CD4-positive, alpha-beta T cell treated with Interleukin-17A for 1 hour (primary cell): ENCODE measurements around the gene C2CD5.

Source experiments
- DNase-seq: peaks from one replicate; pipeline ENCODE4 v3.0.0-alpha.2; 2020

The C2CD5 gene

GRCh38 chr12:22409377-22410164 lies 134.8 kb downstream of the C2CD5 start:
- peak; percentile 86 for DNase-seq

- DNase-seq: peak; percentile 49
Measured at GRCh38 chr12:22408610-22409376, 135.5 kb downstream of the C2CD5 start.

- DNase-seq: no peak
Measured at GRCh38 chr12:22407397-22407796, 136.9 kb downstream of the C2CD5 start.

- DNase-seq: no peak
Measured at GRCh38 chr12:22406627-22407026, 137.7 kb downstream of the C2CD5 start.

- DNase-seq: no peak
Measured at GRCh38 chr12:22399464-22400180, 144.7 kb downstream of the C2CD5 start.
